ENCODE measurements around the gene HEBP2.

GRCh38 chr6:138440758-138441357 lies 36.8 kb downstream of the HEBP2 start:
- TF ChIP-seq CTCF (IDR thresholded peaks at IDR 0.05) (no peak), POLR2A (IDR thresholded peaks at IDR 0.05) (no peak)

Measured in lower leg skin (tissue), 3 donors.